AG09319 (cell line): Measurements from ENCODE around the gene TBCB.
A peak's percentile ranks its signal among the peaks of the same experiment; 100 is the strongest.

Experiments used
- DNase-seq: peaks from one replicate; pipeline ENCODE4 v3.0.0-alpha.2; 2010; ENCODE audit warnings: low read depth; ENCODE audit errors: extremely low read depth
- TF ChIP-seq, protein P1 (sequence below): IDR thresholded peaks from 2 replicates; pipeline ENCODE4 v1.5.1; 2011; ENCODE audit warnings: low read depth, mild to moderate bottlenecking, inconsistent platforms, low read length, moderate library complexity

TBCB gene

GRCh38 chr19:36140304-36141038, 25.2 kb downstream of the TBCB start:
- no peak for DNase-seq
- TF ChIP-seq, protein P1, sequence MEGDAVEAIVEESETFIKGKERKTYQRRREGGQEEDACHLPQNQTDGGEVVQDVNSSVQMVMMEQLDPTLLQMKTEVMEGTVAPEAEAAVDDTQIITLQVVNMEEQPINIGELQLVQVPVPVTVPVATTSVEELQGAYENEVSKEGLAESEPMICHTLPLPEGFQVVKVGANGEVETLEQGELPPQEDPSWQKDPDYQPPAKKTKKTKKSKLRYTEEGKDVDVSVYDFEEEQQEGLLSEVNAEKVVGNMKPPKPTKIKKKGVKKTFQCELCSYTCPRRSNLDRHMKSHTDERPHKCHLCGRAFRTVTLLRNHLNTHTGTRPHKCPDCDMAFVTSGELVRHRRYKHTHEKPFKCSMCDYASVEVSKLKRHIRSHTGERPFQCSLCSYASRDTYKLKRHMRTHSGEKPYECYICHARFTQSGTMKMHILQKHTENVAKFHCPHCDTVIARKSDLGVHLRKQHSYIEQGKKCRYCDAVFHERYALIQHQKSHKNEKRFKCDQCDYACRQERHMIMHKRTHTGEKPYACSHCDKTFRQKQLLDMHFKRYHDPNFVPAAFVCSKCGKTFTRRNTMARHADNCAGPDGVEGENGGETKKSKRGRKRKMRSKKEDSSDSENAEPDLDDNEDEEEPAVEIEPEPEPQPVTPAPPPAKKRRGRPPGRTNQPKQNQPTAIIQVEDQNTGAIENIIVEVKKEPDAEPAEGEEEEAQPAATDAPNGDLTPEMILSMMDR = no peak

GRCh38 chr19:36141039-36141927, 26.0 kb downstream of the TBCB start:
- TF ChIP-seq, protein P1 = no peak
- peak; percentile 49 for DNase-seq

- no peak for DNase-seq
- TF ChIP-seq, protein P1 = no peak
These were observed 26.8 kb downstream of the TBCB start for GRCh38 chr19:36142046-36142445.

- DNase-seq = no peak
- TF ChIP-seq, protein P1 = no peak
These were observed 27.2 kb downstream of the TBCB start for GRCh38 chr19:36142496-36142895.

DNA sequence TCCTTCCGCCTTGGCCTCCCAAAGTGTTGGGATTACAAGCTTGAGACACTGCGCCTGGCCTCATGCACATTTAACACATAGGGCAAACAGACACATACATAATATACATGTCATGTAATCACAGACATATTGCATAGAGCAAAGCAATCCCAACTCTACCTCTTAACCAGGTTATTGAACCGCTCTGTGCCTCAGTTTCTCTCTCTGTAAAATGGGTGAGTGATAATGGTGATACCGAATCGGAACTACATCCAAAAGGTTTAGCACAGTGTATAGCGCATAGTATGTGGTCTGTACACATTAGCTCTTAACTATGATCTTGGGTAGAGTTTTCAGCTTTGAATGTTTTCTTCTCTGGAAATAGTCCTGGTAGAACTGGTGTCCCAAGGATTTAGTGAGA, 29.4 kb downstream of the TBCB start:
- no peak for DNase-seq
- TF ChIP-seq, protein P1 = no peak

GRCh38 chr19:36149673-36150406, 34.6 kb downstream of the TBCB start:
- TF ChIP-seq, protein P1 = no peak
- no peak for DNase-seq

GRCh38 chr19:36150586-36150985, 35.3 kb downstream of the TBCB start:
- TF ChIP-seq, protein P1 = no peak
- DNase-seq = no peak
